MCF 10A (cell line): Measurements from ENCODE around the gene PROB1. TPM values are rescaled to one million over a fixed set of nuclear protein-coding genes. Genes with fewer than 3 reads are reported as not detected.
A peak's percentile ranks its signal among the peaks of the same experiment; 100 is the strongest.

ENCODE experiments used
- BruUV-seq: library from RNA; stranded (reverse); fragments of 400-500 nt; replicated peaks from 2 replicates; lab custom pipeline; 2021; lab: Mats Ljungman, UMichigan
- CTCF ChIA-PET: fragments of 300-600 bp; sonication (Branson Sonifier 250); formaldehyde crosslinking; extraction: SDS; loops from one replicate; lab custom pipeline; 2021; ENCODE audit warnings: antibody characterized with exemption, inconsistent platforms; lab: Yijun Ruan, JAX
- POLR2A ChIA-PET: fragments of 300-600, 350-650 bp; sonication (Branson Sonifier 250); formaldehyde crosslinking; extraction: SDS; loops from one replicate; lab custom pipeline; 2020; ENCODE audit warnings: antibody characterized with exemption, inconsistent platforms; lab: Yijun Ruan, JAX
- DNase-seq: peaks from one replicate; pipeline ENCODE4 v3.0.0-alpha.2; 2018; ENCODE audit not compliant: unreplicated experiment
- H3K27ac Mint-ChIP-seq: one replicate; pipeline ENCODE4 v1.8.0; 2022; ENCODE audit warnings: mild to moderate bottlenecking, low read depth, mixed read lengths; ENCODE audit not compliant: unreplicated experiment
- H3K27me3 Mint-ChIP-seq: one replicate; pipeline ENCODE4 v1.8.0; 2022; ENCODE audit warnings: mixed read lengths; ENCODE audit not compliant: insufficient read depth, unreplicated experiment
- H3K36me3 Mint-ChIP-seq: one replicate; pipeline ENCODE4 v1.8.0; 2022; ENCODE audit warnings: mild to moderate bottlenecking, moderate library complexity, mixed read lengths; ENCODE audit not compliant: insufficient read depth, unreplicated experiment
- H3K4me1 Mint-ChIP-seq: one replicate; pipeline ENCODE4 v1.8.0; 2022; ENCODE audit warnings: mixed read lengths; ENCODE audit not compliant: insufficient read depth, unreplicated experiment
- H3K4me3 Mint-ChIP-seq: one replicate; pipeline ENCODE4 v1.8.0; 2022; ENCODE audit warnings: mild to moderate bottlenecking, moderate library complexity, mixed read lengths; ENCODE audit not compliant: unreplicated experiment
- H3K9me3 Mint-ChIP-seq: one replicate; pipeline ENCODE4 v1.8.0; 2022; ENCODE audit warnings: mixed read lengths; ENCODE audit not compliant: unreplicated experiment
- CTCF ChIP-seq: fragments of 200-600 bp; IDR thresholded peaks from one replicate; pipeline ENCODE4 v1.8.0; 2022; ENCODE audit warnings: antibody characterized with exemption, mild to moderate bottlenecking; ENCODE audit not compliant: unreplicated experiment
- intact Hi-C: fragments of 100-400 bp; cut with micrococcal nuclease; formaldehyde crosslinking; loops from 2 replicates; pipeline ENCODE4 v1.14.1; 2022
- total RNA-seq: library from RNA; stranded (reverse); gene quantifications from 2 replicates; pipeline ENCODE4 v1.2.3, GENCODE V29; 2022

Gene PROB1
- total RNA-seq, 1 experiment from 2014 or later, result 2.3 TPM

- peak; percentile 92 for DNase-seq
- BruUV-seq, result TSS peak; percentile 77
- Mint-ChIP-seq H3K9me3 (no peaks in the 10 kb centered on the region), H3K27me3 (no peaks in the 10 kb centered on the region), H3K36me3 (no peaks in the 10 kb centered on the region), H3K4me1 (peaks cover 11% of the 10 kb centered on the region), H3K4me3 (peak within 1 kb of the TSS; percentile 89), H3K27ac (peak within 1 kb of the TSS; percentile 96)
- no peak for TF ChIP-seq CTCF
- CTCF ChIA-PET, result interaction anchor here (0.6 to 8.3 kb wide), 6 partner anchors 16 to 326 kb away, joined by 3 to 55 read pairs (median 4); no protein-coding TSS in a partner anchor
- intact Hi-C loops, result loop anchor here (1.0 kb wide), 1 partner anchor 43 kb away; the partner anchor contains the start of gene STING1
- POLR2A ChIA-PET, result interaction anchor here (0.7 to 1.8 kb wide), 18 partner anchors 9 to 222 kb away, joined by 3 to 14 read pairs (median 4); partner anchors contain the start of genes PAIP2, SPATA24, STING1 and UBE2D2
These were observed 44.4 kb upstream of the PROB1 start, which contains the start of gene DNAJC18 for GRCh38 chr5:139439013-139439903. Gene DNAJC18 (minus strand): TSS chr5:139439525. CDS start chr5:139439445, 80 bp downstream.

GRCh38 chr5:139438707-139439012 lies 43.8 kb upstream of the PROB1 start:
- intact Hi-C loops, result loop anchor here (1.0 kb wide), 1 partner anchor 44 kb away; the partner anchor contains the start of gene STING1
- H3K4me1 Mint-ChIP-seq, result peaks cover 11% of the 10 kb centered on the region
- ChIA-PET POLR2A (interaction anchor here (0.9 to 1.7 kb wide), 10 partner anchors 35 to 222 kb away, joined by 3 to 14 read pairs (median 6); partner anchors contain the start of genes PAIP2, SPATA24, STING1 and UBE2D2), CTCF (interaction anchor here (0.5 to 8.3 kb wide), 6 partner anchors 16 to 670 kb away, joined by 3 to 55 read pairs (median 4); no protein-coding TSS in a partner anchor)
- peak overlapping the region; percentile 89 for H3K4me3 Mint-ChIP-seq
- H3K36me3 Mint-ChIP-seq, result no peaks in the 10 kb centered on the region
- BruUV-seq, result no TSS peak
- DNase-seq, result no peak
- peak overlapping the region; percentile 96 for H3K27ac Mint-ChIP-seq
- H3K9me3 Mint-ChIP-seq, result no peaks in the 10 kb centered on the region
- TF ChIP-seq CTCF, result no peak
- no peaks in the 10 kb centered on the region for H3K27me3 Mint-ChIP-seq

GRCh38 chr5:139435676-139436075 lies 40.8 kb upstream of the PROB1 start:
- Mint-ChIP-seq H3K9me3 (no peaks in the 10 kb centered on the region), H3K36me3 (peaks cover 10% of the 10 kb centered on the region), H3K4me3 (no peak overlapping the region), H3K4me1 (peaks cover 11% of the 10 kb centered on the region), H3K27ac (peak overlapping the region; percentile 46), H3K27me3 (no peaks in the 10 kb centered on the region)
- no TSS peak for BruUV-seq
- ChIA-PET POLR2A (no interaction called here), CTCF (interaction anchor here (0.6 to 8.3 kb wide), 6 partner anchors 11 to 81 kb away, joined by 3 to 55 read pairs (median 9); no protein-coding TSS in a partner anchor)
- intact Hi-C loops, result no loop called here
- DNase-seq, result no peak
- no peak for TF ChIP-seq CTCF

GRCh38 chr5:139431706-139432105 lies 36.8 kb upstream of the PROB1 start:
- H3K36me3 Mint-ChIP-seq, result peaks cover 27% of the 10 kb centered on the region
- no peaks in the 10 kb centered on the region for H3K9me3 Mint-ChIP-seq
- no peaks in the 10 kb centered on the region for H3K4me1 Mint-ChIP-seq
- CTCF ChIA-PET, result interaction anchor here (1.7 to 8.3 kb wide), 2 partner anchors 9 to 82 kb away, joined by 8 to 55 read pairs; no protein-coding TSS in a partner anchor
- no peak for TF ChIP-seq CTCF
- no peak for DNase-seq
- H3K4me3 Mint-ChIP-seq, result no peak overlapping the region
- H3K27me3 Mint-ChIP-seq, result no peaks in the 10 kb centered on the region
- no TSS peak for BruUV-seq
- intact Hi-C loops, result no loop called here
- H3K27ac Mint-ChIP-seq, result no peak overlapping the region
- POLR2A ChIA-PET, result no interaction called here
